HG03045 (cell line): Measurements from ENCODE around the gene RNASE7.

Experiments used
- ATAC-seq: cut with Tn5 transposase; IDR thresholded peaks from one replicate; pipeline ENCODE4 v1.9.1; 2021; ENCODE audit warnings: mild to moderate bottlenecking, moderate library complexity; ENCODE audit not compliant: unreplicated experiment

Gene RNASE7

GRCh38 chr14:21066882-21067502 lies 24.8 kb downstream of the RNASE7 start:
- no peak for ATAC-seq

- ATAC-seq = no peak
These were observed 26.6 kb downstream of the RNASE7 start for GRCh38 chr14:21068521-21069387.

- ATAC-seq = no peak
These were observed 27.4 kb downstream of the RNASE7 start for GRCh38 chr14:21069388-21070082.

- no peak for ATAC-seq
These were observed 28.0 kb downstream of the RNASE7 start, which contains the start of gene ARHGEF40 for GRCh38 chr14:21070083-21070609. TSS of gene ARHGEF40 (plus strand) at chr14:21070304. CDS start at chr14:21070397, 93 bp downstream.

GRCh38 chr14:21070610-21071224 lies 28.6 kb downstream of the RNASE7 start:
- no peak for ATAC-seq

- peak; percentile 57 for ATAC-seq
These were observed 29.3 kb downstream of the RNASE7 start for GRCh38 chr14:21071225-21072030.

- no peak for ATAC-seq
These were observed 29.9 kb downstream of the RNASE7 start for GRCh38 chr14:21072031-21072473.

- ATAC-seq = no peak
These were observed 30.7 kb downstream of the RNASE7 start for GRCh38 chr14:21072781-21073339.

- no peak for ATAC-seq
These were observed 31.8 kb downstream of the RNASE7 start for GRCh38 chr14:21073921-21074320.

GRCh38 chr14:21074398-21075272 lies 32.5 kb downstream of the RNASE7 start:
- ATAC-seq = no peak

GRCh38 chr14:21075719-21076437 lies 33.7 kb downstream of the RNASE7 start:
- no peak for ATAC-seq

- ATAC-seq = no peak
These were observed 35.5 kb downstream of the RNASE7 start for GRCh38 chr14:21077672-21078071.

GRCh38 chr14:21078287-21078686 lies 36.1 kb downstream of the RNASE7 start:
- ATAC-seq = no peak

GRCh38 chr14:21078726-21079125 lies 36.6 kb downstream of the RNASE7 start:
- no peak for ATAC-seq

GRCh38 chr14:21081521-21082142 lies 39.5 kb downstream of the RNASE7 start:
- no peak for ATAC-seq

- ATAC-seq = no peak
These were observed 41.6 kb downstream of the RNASE7 start for GRCh38 chr14:21083565-21084325.

GRCh38 chr14:21084396-21084795 lies 42.2 kb downstream of the RNASE7 start:
- no peak for ATAC-seq
